ENCODE data around the gene LRP2.

DNA sequence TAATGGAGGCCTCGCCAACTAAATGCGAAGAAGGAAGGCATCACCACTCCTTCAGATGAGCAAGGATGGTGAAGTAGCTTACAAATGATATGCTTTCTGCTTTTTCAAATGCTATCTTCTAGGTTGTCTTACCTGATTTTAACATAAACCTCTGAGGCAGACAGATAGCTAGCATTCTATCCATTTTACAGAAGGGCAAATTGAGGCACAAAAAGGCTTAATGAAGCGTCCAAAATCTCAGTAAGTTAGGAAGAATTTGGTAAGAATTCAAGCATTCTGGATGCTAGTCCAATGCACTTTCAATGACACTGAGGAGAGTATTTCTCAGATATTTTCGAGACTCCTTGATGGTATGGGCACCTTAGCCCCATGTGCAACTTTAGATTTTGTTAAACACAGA, 81.8 kb downstream of the LRP2 start:
- TF ChIP-seq, protein P1, sequence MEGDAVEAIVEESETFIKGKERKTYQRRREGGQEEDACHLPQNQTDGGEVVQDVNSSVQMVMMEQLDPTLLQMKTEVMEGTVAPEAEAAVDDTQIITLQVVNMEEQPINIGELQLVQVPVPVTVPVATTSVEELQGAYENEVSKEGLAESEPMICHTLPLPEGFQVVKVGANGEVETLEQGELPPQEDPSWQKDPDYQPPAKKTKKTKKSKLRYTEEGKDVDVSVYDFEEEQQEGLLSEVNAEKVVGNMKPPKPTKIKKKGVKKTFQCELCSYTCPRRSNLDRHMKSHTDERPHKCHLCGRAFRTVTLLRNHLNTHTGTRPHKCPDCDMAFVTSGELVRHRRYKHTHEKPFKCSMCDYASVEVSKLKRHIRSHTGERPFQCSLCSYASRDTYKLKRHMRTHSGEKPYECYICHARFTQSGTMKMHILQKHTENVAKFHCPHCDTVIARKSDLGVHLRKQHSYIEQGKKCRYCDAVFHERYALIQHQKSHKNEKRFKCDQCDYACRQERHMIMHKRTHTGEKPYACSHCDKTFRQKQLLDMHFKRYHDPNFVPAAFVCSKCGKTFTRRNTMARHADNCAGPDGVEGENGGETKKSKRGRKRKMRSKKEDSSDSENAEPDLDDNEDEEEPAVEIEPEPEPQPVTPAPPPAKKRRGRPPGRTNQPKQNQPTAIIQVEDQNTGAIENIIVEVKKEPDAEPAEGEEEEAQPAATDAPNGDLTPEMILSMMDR (IDR thresholded peaks at IDR 0.05): no peak
- TF ChIP-seq POLR2AphosphoS5 (IDR thresholded peaks at IDR 0.05): no peak
- no peak for TF ChIP-seq EP300 (IDR thresholded peaks at IDR 0.05)
